ENCODE data around the gene ADH1A. TPM values are rescaled to one million over a fixed set of nuclear protein-coding genes. Genes with fewer than 3 reads are reported as not detected.
"Not testable (repeated sequence)": the region's sequence is repeated elsewhere in the genome, so short reads cannot be mapped to it uniquely, and the experiment has no call there.

Gene ADH1A
- total and polyA plus RNA-seq, 4 experiments from 2014 or later: not detected

DNA sequence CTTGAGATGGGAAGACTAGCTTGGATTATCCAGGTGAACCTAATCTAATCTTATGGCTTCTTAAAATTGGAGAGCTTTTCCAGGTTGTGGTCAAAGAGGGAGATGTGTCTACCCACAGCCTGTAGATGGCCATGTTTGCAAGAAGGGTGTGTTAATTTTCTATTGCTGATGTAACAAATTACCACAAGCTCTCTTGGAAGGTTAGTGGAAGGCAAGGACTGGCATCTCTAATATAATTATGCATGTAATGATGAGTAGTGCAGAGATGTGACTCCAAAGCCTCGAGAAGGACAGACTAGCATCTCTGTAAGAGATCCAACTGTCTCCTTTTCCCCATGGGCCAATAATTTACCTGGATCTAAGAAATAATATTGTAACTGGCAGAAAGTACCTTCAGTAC, 33.6 kb upstream of the ADH1A start:
- no peak overlapping the region for H3K27ac ChIP-seq (ENCODE audit: low read depth, low read length)
- Mint-ChIP-seq H3K27me3 (peaks cover 1 to 3% of the 10 kb centered on the region in 2 donors), H3K27ac (no peak overlapping the region), H3K4me3 (no peak overlapping the region), H3K36me3 (no peaks in the 10 kb centered on the region), H3K9me3 (peaks cover 0 to 8% (median 0%) of the 10 kb centered on the region in 8 donors), H3K4me1 (no peaks in the 10 kb centered on the region)
- ChIA-PET CTCF (ENCODE audit: partially characterized antibody) (no interaction called here), POLR2A (ENCODE audit: partially characterized antibody) (no interaction called here)
- H3K27me3 ChIP-seq (ENCODE audit: insufficient read depth, low read length): no peaks in the 10 kb centered on the region
- H3K36me3 ChIP-seq (ENCODE audit: insufficient read depth, low read length): no peaks in the 10 kb centered on the region
- no peaks in the 10 kb centered on the region for H3K9me3 ChIP-seq (ENCODE audit: control insufficient read depth in 1 of 2, low read length in 2 of 2)
- no peaks in the 10 kb centered on the region for H3K4me1 ChIP-seq (ENCODE audit: insufficient read depth, low read length)
- intact Hi-C loops (cut with micrococcal nuclease): no loop called here
- DNase-seq: no peak
- no peak overlapping the region for H3K4me3 ChIP-seq (ENCODE audit: low read length in 2 of 2)

DNA sequence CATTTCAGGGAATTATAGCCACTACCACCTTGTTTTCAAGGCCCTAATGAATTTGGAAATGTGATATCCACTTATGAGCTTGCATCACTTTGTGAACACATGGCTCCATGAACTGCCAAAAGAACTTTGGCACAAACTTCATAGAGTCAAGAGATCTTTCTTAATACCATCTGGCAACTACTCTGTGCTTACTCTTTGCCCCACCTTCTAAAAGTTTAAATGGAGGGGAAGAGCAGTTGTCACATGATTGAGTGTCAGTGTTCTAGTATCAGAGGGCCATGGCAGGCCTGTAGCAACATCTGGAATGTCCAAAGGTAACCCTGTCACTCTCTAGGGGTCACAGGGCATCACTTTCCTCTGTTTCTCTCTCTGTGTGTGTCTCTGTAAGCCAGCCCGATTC, 33.0 kb upstream of the ADH1A start:
- H3K4me1 Mint-ChIP-seq: no peaks in the 10 kb centered on the region
- Histone ChIP-seq H3K9me3 (ENCODE audit: control insufficient read depth in 1 of 2, low read length in 2 of 2) (no peaks in the 10 kb centered on the region), H3K27me3 (ENCODE audit: insufficient read depth, low read length) (no peaks in the 10 kb centered on the region), H3K36me3 (ENCODE audit: insufficient read depth, low read length) (no peaks in the 10 kb centered on the region), H3K4me1 (ENCODE audit: insufficient read depth, low read length) (no peaks in the 10 kb centered on the region), H3K27ac (ENCODE audit: low read depth, low read length) (no peak overlapping the region), H3K4me3 (ENCODE audit: low read length in 2 of 2) (no peak overlapping the region)
- intact Hi-C loops (cut with micrococcal nuclease): no loop called here
- peaks cover 2 to 6% of the 10 kb centered on the region in 2 donors for H3K27me3 Mint-ChIP-seq
- H3K36me3 Mint-ChIP-seq: no peaks in the 10 kb centered on the region
- ChIA-PET CTCF (ENCODE audit: partially characterized antibody) (no interaction called here), POLR2A (ENCODE audit: partially characterized antibody) (no interaction called here)
- H3K4me3 Mint-ChIP-seq: no peak overlapping the region
- DNase-seq: no peak
- H3K27ac Mint-ChIP-seq: no peak overlapping the region
- peaks cover 0 to 8% (median 0%) of the 10 kb centered on the region in 8 donors for H3K9me3 Mint-ChIP-seq

GRCh38 chr4:99321241-99322191, 30.7 kb upstream of the ADH1A start, which contains the start of gene ADH1B:
Gene ADH1B, minus strand, starts transcription at chr4:99321401. Its CDS starts 70 bp downstream, at chr4:99321331.
- no peaks in the 10 kb centered on the region for H3K9me3 ChIP-seq (ENCODE audit: control insufficient read depth in 1 of 2, low read length in 2 of 2)
- H3K36me3 ChIP-seq (ENCODE audit: insufficient read depth, low read length): no peaks in the 10 kb centered on the region
- peaks cover 0 to 4% (median 0%) of the 10 kb centered on the region in 8 donors for H3K9me3 Mint-ChIP-seq
- H3K4me1 Mint-ChIP-seq: no peaks in the 10 kb centered on the region
- no peaks in the 10 kb centered on the region for H3K27me3 ChIP-seq (ENCODE audit: insufficient read depth, low read length)
- no peaks in the 10 kb centered on the region for H3K36me3 Mint-ChIP-seq
- H3K4me3 Mint-ChIP-seq: no peak within 1 kb of the TSS
- intact Hi-C loops (cut with micrococcal nuclease): no loop called here
- peaks cover 2 to 6% of the 10 kb centered on the region in 2 donors for H3K27me3 Mint-ChIP-seq
- H3K27ac ChIP-seq (ENCODE audit: low read depth, low read length): no peak within 1 kb of the TSS
- no peak within 1 kb of the TSS for H3K27ac Mint-ChIP-seq
- no peaks in the 10 kb centered on the region for H3K4me1 ChIP-seq (ENCODE audit: insufficient read depth, low read length)
- H3K4me3 ChIP-seq (ENCODE audit: low read length in 2 of 2): no peak within 1 kb of the TSS
- DNase-seq: no peak
- CTCF ChIA-PET (ENCODE audit: partially characterized antibody): no interaction called here
- POLR2A ChIA-PET (ENCODE audit: partially characterized antibody): no interaction called here

GRCh38 chr4:99317811-99318210, 27.0 kb upstream of the ADH1A start:
- intact Hi-C loops (cut with micrococcal nuclease); H3K27me3 ChIP-seq (ENCODE audit: insufficient read depth, low read length); DNase-seq; H3K4me1 Mint-ChIP-seq; H3K4me3 ChIP-seq (ENCODE audit: low read length in 2 of 2); H3K27ac Mint-ChIP-seq; H3K4me3 Mint-ChIP-seq; H3K27me3 Mint-ChIP-seq; H3K27ac ChIP-seq (ENCODE audit: low read depth, low read length); POLR2A ChIA-PET (ENCODE audit: partially characterized antibody); H3K4me1 ChIP-seq (ENCODE audit: insufficient read depth, low read length); H3K36me3 Mint-ChIP-seq; H3K9me3 ChIP-seq (ENCODE audit: control insufficient read depth in 1 of 2, low read length in 2 of 2); H3K36me3 ChIP-seq (ENCODE audit: insufficient read depth, low read length); H3K9me3 Mint-ChIP-seq; CTCF ChIA-PET (ENCODE audit: partially characterized antibody): not testable (repeated sequence)

DNA sequence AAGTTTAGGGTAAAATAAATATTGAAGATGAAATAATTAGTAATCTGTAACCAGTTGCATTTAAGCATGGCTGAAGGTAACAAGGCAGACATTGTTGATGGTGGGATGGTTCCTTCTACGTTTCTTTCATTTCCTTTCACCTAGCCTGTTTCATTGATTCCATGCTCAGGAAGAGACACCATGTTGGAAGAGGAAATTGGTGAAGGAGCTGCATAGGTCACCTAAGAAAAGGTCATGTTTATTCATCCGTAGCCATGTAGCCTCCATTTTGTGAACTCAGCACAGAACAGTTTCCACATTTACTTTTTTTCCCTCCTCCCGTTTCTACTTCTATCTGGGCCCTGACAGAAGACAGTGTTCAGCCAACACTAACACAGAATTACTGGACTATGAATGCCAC, 26.6 kb upstream of the ADH1A start:
- H3K27me3 ChIP-seq (ENCODE audit: insufficient read depth, low read length): no peaks in the 10 kb centered on the region

DNA sequence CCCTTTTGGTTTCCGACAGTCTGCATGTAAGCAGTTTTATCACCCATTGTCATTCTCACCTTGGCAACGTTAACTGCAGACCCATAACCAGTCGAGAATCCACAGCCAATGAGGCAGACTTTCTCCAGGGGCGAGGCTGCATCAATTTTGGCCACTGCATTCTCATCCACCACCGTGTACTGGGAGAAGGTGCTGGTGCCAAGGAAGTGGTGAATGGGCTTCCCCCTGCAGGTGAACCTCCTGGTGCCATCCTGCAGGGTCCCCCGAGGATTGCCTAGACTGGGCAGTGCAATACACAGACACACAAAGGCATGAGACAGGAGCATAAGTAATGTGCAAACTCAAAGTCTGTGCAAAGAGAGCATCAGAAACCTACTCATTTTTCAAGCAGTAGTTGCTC, 25.1 kb upstream of the ADH1A start:
- no peak overlapping the region for H3K4me3 ChIP-seq (ENCODE audit: low read length in 2 of 2)
- Mint-ChIP-seq H3K27ac (no peak overlapping the region), H3K36me3 (no peaks in the 10 kb centered on the region), H3K9me3 (no peaks in the 10 kb centered on the region), H3K4me1 (no peaks in the 10 kb centered on the region), H3K4me3 (no peak overlapping the region), H3K27me3 (peaks cover 1 to 9% of the 10 kb centered on the region in 2 donors)
- DNase-seq: no peak
- intact Hi-C loops (cut with micrococcal nuclease): no loop called here
- H3K27ac ChIP-seq (ENCODE audit: low read depth, low read length): no peak overlapping the region
- no peaks in the 10 kb centered on the region for H3K9me3 ChIP-seq (ENCODE audit: control insufficient read depth in 1 of 2, low read length in 2 of 2)
- no peaks in the 10 kb centered on the region for H3K4me1 ChIP-seq (ENCODE audit: insufficient read depth, low read length)
- CTCF ChIA-PET (ENCODE audit: partially characterized antibody): no interaction called here
- POLR2A ChIA-PET (ENCODE audit: partially characterized antibody): no interaction called here
- no peaks in the 10 kb centered on the region for H3K36me3 ChIP-seq (ENCODE audit: insufficient read depth, low read length)
- H3K27me3 ChIP-seq (ENCODE audit: insufficient read depth, low read length): no peaks in the 10 kb centered on the region

More for the DNA sequence above, 26.6 kb upstream of the ADH1A start:
- Mint-ChIP-seq H3K27ac (no peak overlapping the region), H3K9me3 (no peaks in the 10 kb centered on the region), H3K4me3 (no peak overlapping the region), H3K36me3 (no peaks in the 10 kb centered on the region), H3K4me1 (no peaks in the 10 kb centered on the region), H3K27me3 (peaks cover 1 to 6% of the 10 kb centered on the region in 2 donors)
- Histone ChIP-seq H3K9me3 (ENCODE audit: control insufficient read depth in 1 of 2, low read length in 2 of 2) (no peaks in the 10 kb centered on the region), H3K4me1 (ENCODE audit: insufficient read depth, low read length) (no peaks in the 10 kb centered on the region), H3K4me3 (ENCODE audit: low read length in 2 of 2) (no peak overlapping the region), H3K27ac (ENCODE audit: low read depth, low read length) (no peak overlapping the region), H3K36me3 (ENCODE audit: insufficient read depth, low read length) (no peaks in the 10 kb centered on the region)
- CTCF ChIA-PET (ENCODE audit: partially characterized antibody): no interaction called here
- intact Hi-C loops (cut with micrococcal nuclease): no loop called here
- POLR2A ChIA-PET (ENCODE audit: partially characterized antibody): no interaction called here
- no peak for DNase-seq

DNA sequence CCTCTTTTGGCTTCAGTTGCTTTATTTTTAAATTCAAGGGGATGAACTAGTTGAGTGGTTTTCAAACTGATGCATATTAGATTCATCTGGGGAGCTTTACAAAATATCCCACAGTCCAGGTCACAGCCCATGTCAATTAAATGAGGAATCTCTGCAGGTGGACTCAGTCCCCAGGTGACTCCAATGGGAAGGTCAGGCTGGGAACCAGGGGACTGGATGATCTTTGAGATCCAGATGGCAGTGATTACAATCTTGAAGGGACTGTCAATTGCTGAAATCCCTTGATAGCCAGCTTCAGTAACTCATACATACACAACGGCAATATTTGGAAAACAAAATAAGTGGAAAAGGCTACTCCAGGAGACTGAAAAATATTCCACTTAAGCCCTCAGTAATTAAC, 23.4 kb upstream of the ADH1A start:
- intact Hi-C loops (cut with micrococcal nuclease): no loop called here
- H3K4me3 Mint-ChIP-seq: no peak overlapping the region
- H3K4me1 Mint-ChIP-seq: no peaks in the 10 kb centered on the region
- H3K9me3 Mint-ChIP-seq: no peaks in the 10 kb centered on the region
- H3K27ac Mint-ChIP-seq: no peak overlapping the region
- H3K27ac ChIP-seq (ENCODE audit: low read depth, low read length): no peak overlapping the region
- no peak for DNase-seq
- ChIA-PET POLR2A (ENCODE audit: partially characterized antibody) (no interaction called here), CTCF (ENCODE audit: partially characterized antibody) (no interaction called here)
- no peaks in the 10 kb centered on the region for H3K27me3 ChIP-seq (ENCODE audit: insufficient read depth, low read length)
- no peaks in the 10 kb centered on the region for H3K36me3 ChIP-seq (ENCODE audit: insufficient read depth, low read length)
- no peaks in the 10 kb centered on the region for H3K4me1 ChIP-seq (ENCODE audit: insufficient read depth, low read length)
- no peaks in the 10 kb centered on the region for H3K36me3 Mint-ChIP-seq
- no peaks in the 10 kb centered on the region for H3K9me3 ChIP-seq (ENCODE audit: control insufficient read depth in 1 of 2, low read length in 2 of 2)
- H3K27me3 Mint-ChIP-seq: peaks cover 2 to 5% of the 10 kb centered on the region in 2 donors
- H3K4me3 ChIP-seq (ENCODE audit: low read length in 2 of 2): no peak overlapping the region

Measured in CD4-positive, alpha-beta memory T cell (primary cell).